Measurements from ENCODE around the gene BCAS3. TPM values are rescaled to one million over a fixed set of nuclear protein-coding genes. Genes with fewer than 3 reads are reported as not detected.

The BCAS3 gene
- total RNA-seq, 2 experiments from 2014 or later, result 13.4 to 14.5 TPM

DNA sequence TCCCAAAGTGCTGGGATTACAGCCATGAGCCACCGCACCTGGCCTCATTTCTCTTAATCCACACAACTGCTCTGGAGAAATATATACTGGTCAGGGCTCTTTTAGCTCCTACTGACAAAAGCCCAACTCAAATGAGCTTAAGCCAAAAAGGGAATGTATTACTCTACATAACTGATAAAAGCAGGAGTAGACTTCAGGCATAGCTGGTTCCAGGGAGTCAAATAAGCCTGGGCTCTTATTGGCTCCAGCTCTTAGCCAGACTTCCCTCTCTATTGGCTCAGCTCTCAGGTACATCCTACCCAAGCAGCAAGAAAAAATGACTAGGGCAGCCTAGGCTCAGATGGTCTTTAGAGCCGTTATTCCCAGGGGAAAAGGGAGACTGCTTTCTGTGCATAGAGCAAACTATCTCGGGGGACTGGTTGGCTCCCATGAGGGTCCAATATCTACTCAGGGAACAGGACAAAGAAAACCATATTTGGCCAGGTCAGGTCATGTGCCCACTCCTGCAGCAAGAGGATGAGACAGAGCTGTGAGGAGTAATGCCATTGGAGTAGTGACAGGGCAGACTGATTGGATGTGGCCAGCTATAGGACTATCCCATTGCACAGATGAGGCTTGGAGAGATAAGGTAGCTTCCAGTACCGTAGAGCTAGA, 743.2 kb downstream of the BCAS3 start:
- no peaks in the 10 kb centered on the region for H3K36me3 ChIP-seq (ENCODE audit: insufficient read depth, low read length)
- TF ChIP-seq, protein P1, sequence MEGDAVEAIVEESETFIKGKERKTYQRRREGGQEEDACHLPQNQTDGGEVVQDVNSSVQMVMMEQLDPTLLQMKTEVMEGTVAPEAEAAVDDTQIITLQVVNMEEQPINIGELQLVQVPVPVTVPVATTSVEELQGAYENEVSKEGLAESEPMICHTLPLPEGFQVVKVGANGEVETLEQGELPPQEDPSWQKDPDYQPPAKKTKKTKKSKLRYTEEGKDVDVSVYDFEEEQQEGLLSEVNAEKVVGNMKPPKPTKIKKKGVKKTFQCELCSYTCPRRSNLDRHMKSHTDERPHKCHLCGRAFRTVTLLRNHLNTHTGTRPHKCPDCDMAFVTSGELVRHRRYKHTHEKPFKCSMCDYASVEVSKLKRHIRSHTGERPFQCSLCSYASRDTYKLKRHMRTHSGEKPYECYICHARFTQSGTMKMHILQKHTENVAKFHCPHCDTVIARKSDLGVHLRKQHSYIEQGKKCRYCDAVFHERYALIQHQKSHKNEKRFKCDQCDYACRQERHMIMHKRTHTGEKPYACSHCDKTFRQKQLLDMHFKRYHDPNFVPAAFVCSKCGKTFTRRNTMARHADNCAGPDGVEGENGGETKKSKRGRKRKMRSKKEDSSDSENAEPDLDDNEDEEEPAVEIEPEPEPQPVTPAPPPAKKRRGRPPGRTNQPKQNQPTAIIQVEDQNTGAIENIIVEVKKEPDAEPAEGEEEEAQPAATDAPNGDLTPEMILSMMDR (conservative IDR thresholded peaks at IDR 0.05; ENCODE audit: low read length), result no peak
- no peak for TF ChIP-seq EZH2phosphoT487 (IDR thresholded peaks at IDR 0.05; ENCODE audit: borderline replicate concordance, low read depth, low read length)
- no TSS peak for BruUV-seq (replicated peaks)
- no peaks in the 10 kb centered on the region for H3K79me2 ChIP-seq (ENCODE audit: insufficient read depth, low read depth, low read length)
- H3K27ac ChIP-seq (ENCODE audit: low read depth, low read length, poor library complexity, severe bottlenecking), result no peak overlapping the region
- no peaks in the 10 kb centered on the region for H3K9me3 ChIP-seq (ENCODE audit: low read length)
- POLR2A ChIA-PET, result interaction anchor here (0.7 to 0.8 kb wide), 2 partner anchors 18 to 160 kb away, joined by 3 read pairs; no protein-coding TSS in a partner anchor
- H2AFZ ChIP-seq (ENCODE audit: low read length), result no peak overlapping the region
- CTCF ChIA-PET (ENCODE audit: unreplicated experiment), result no interaction called here
- no peaks in the 10 kb centered on the region for H4K20me1 ChIP-seq (ENCODE audit: insufficient read depth, low read length)
- H3K4me3 ChIP-seq (ENCODE audit: low read depth, low read length, poor library complexity, severe bottlenecking), result no peak overlapping the region
- no peak for DNase-seq (ENCODE audit: low spot score)
- intact Hi-C loops (cut with micrococcal nuclease; ENCODE audit: unreplicated experiment), result no loop called here
- no peaks in the 10 kb centered on the region for H3K9me2 ChIP-seq (ENCODE audit: insufficient read depth, low read length)
- peaks cover 8% of the 10 kb centered on the region for H3K4me1 ChIP-seq (ENCODE audit: insufficient read depth, low read length, poor library complexity, severe bottlenecking)
- H3K4me2 ChIP-seq (ENCODE audit: low read length), result no peak overlapping the region

DNA sequence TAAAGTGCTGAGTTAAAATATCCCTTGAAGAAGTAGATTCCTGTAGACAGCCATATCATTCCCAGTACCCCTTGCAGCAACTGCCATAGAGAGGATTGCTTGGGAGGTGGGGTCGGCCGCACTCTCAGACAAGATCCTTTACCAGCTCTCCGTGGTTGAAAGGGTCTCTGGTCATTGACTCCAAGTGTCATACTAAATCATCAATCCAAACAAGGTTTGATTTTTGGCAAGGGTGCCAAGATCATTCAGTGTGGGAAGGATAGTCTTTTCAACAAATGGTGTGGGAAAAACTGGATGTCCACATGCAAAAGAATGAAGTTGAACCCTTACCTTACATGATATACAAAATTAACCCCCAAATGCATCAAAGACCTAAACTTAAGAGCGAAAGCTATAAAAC, 743.8 kb downstream of the BCAS3 start:
- Histone ChIP-seq H3K9me2 (ENCODE audit: insufficient read depth, low read length) (no peaks in the 10 kb centered on the region), H4K20me1 (ENCODE audit: insufficient read depth, low read length) (no peaks in the 10 kb centered on the region), H3K9me3 (ENCODE audit: low read length) (no peaks in the 10 kb centered on the region), H3K4me1 (ENCODE audit: insufficient read depth, low read length, poor library complexity, severe bottlenecking) (peaks cover 8% of the 10 kb centered on the region), H3K4me3 (ENCODE audit: low read depth, low read length, poor library complexity, severe bottlenecking) (no peak overlapping the region), H2AFZ (ENCODE audit: low read length) (no peak overlapping the region), H3K4me2 (ENCODE audit: low read length) (no peak overlapping the region), H3K27ac (ENCODE audit: low read depth, low read length, poor library complexity, severe bottlenecking) (no peak overlapping the region), H3K79me2 (ENCODE audit: insufficient read depth, low read depth, low read length) (no peaks in the 10 kb centered on the region), H3K36me3 (ENCODE audit: insufficient read depth, low read length) (no peaks in the 10 kb centered on the region)
- CTCF ChIA-PET (ENCODE audit: unreplicated experiment), result no interaction called here
- TF ChIP-seq, protein P1 (conservative IDR thresholded peaks at IDR 0.05; ENCODE audit: low read length), result no peak
- TF ChIP-seq EZH2phosphoT487 (IDR thresholded peaks at IDR 0.05; ENCODE audit: borderline replicate concordance, low read depth, low read length), result no peak
- no TSS peak for BruUV-seq (replicated peaks)
- POLR2A ChIA-PET, result interaction anchor here (0.8 kb wide), 1 partner anchor 17 kb away, joined by 3 read pairs; no protein-coding TSS in a partner anchor
- intact Hi-C loops (cut with micrococcal nuclease; ENCODE audit: unreplicated experiment), result no loop called here
- DNase-seq (ENCODE audit: low spot score), result no peak

DNA sequence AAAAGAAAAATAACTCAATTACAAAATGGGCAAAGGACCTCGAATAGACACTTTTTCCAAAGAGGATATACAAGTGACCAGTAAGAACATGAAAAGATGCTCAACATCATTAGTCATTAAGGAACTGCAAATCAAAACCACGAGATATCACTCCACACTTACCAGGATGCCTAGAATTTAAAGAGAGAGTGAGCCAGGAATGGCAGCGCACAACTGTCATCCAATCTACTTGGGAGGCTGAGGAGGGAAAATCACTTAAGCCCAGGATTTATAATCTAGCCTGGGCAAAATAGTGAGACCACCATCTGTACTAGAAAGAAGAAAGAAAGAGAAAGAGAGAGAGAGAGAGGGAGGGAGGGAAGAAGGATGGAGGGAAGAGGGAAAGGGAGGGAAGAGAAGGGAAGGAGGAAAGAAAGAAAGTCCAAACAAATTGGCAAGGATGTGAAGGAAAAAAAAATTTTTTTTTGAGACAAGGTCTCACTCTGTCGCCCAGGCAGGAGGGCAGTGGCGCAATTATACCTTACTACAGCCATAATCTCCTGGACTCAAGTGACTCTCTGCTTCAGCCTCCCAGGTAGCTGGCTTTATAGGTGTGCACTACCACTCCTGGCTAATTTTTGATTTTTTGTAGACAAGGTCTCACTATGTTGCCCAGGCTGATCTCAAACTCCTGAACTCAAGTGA, 744.6 kb downstream of the BCAS3 start:
- no peaks in the 10 kb centered on the region for H3K36me3 ChIP-seq (ENCODE audit: insufficient read depth, low read length)
- no peaks in the 10 kb centered on the region for H4K20me1 ChIP-seq (ENCODE audit: insufficient read depth, low read length)
- no peak for TF ChIP-seq EZH2phosphoT487 (IDR thresholded peaks at IDR 0.05; ENCODE audit: borderline replicate concordance, low read depth, low read length)
- TF ChIP-seq, protein P1 (conservative IDR thresholded peaks at IDR 0.05; ENCODE audit: low read length), result no peak
- POLR2A ChIA-PET, result no interaction called here
- H3K9me3 ChIP-seq (ENCODE audit: low read length), result no peaks in the 10 kb centered on the region
- H3K9me2 ChIP-seq (ENCODE audit: insufficient read depth, low read length), result no peaks in the 10 kb centered on the region
- intact Hi-C loops (cut with micrococcal nuclease; ENCODE audit: unreplicated experiment), result no loop called here
- no peak overlapping the region for H2AFZ ChIP-seq (ENCODE audit: low read length)
- BruUV-seq (replicated peaks), result no TSS peak
- H3K4me1 ChIP-seq (ENCODE audit: insufficient read depth, low read length, poor library complexity, severe bottlenecking), result peaks cover 8% of the 10 kb centered on the region
- no peak overlapping the region for H3K4me3 ChIP-seq (ENCODE audit: low read depth, low read length, poor library complexity, severe bottlenecking)
- no peak overlapping the region for H3K4me2 ChIP-seq (ENCODE audit: low read length)
- no peak for DNase-seq (ENCODE audit: low spot score)
- H3K27ac ChIP-seq (ENCODE audit: low read depth, low read length, poor library complexity, severe bottlenecking), result no peak overlapping the region
- CTCF ChIA-PET (ENCODE audit: unreplicated experiment), result no interaction called here
- no peaks in the 10 kb centered on the region for H3K79me2 ChIP-seq (ENCODE audit: insufficient read depth, low read depth, low read length)
